IMR-90 (cell line): Measurements from ENCODE around the gene CYP46A1. TPM values are rescaled to one million over a fixed set of nuclear protein-coding genes. Genes with fewer than 3 reads are reported as not detected.

Source experiments
- ATAC-seq: fragments of 200-7000 bp; cut with Tn5 transposase; 2 replicates; pipeline ENCODE4 v1.9.1; 2020; ENCODE audit warnings: low read depth, mild to moderate bottlenecking, moderate library complexity
- BruUV-seq: library from RNA; stranded (reverse); fragments of 400-500 nt; replicated peaks from 2 replicates; lab custom pipeline; 2021; lab: Mats Ljungman, UMichigan
- CTCF ChIA-PET: fragments of 300-600 bp; formaldehyde crosslinking; extraction: SDS; loops from one replicate; lab custom pipeline; 2021; ENCODE audit warnings: antibody characterized with exemption; lab: Yijun Ruan, JAX
- POLR2A ChIA-PET: fragments of 300-600 bp; sonication (Branson Sonifier 250); formaldehyde crosslinking; loops from one replicate; lab custom pipeline; 2022; ENCODE audit warnings: antibody characterized with exemption; ENCODE audit not compliant: unreplicated experiment; lab: Charles Lee
- DNase-seq: peaks from one replicate; pipeline ENCODE4 v3.0.0; 2013
- H2AFZ ChIP-seq: replicated peaks from 2 replicates; pipeline ENCODE3; 2013; ENCODE audit warnings: low read length, mild to moderate bottlenecking; ENCODE audit not compliant: poor library complexity
- H2AK5ac ChIP-seq: 2 replicates; pipeline ENCODE4 v1.6.1; 2013; ENCODE audit warnings: low read depth, low read length, inconsistent platforms
- H2AK9ac ChIP-seq: replicated peaks from 2 replicates; pipeline ENCODE3; 2013; ENCODE audit warnings: mild to moderate bottlenecking, low read depth, low read length, moderate library complexity; ENCODE audit not compliant: poor library complexity
- H2BK120ac ChIP-seq: 2 replicates; pipeline ENCODE4 v1.6.1; 2013; ENCODE audit warnings: low read depth, low read length, inconsistent platforms
- H2BK15ac ChIP-seq: 3 replicates; pipeline ENCODE4 v1.6.1; 2013; ENCODE audit warnings: low read depth, low read length, inconsistent platforms
- H2BK20ac ChIP-seq: 2 replicates; pipeline ENCODE4 v1.6.1; 2013; ENCODE audit warnings: low read depth, mild to moderate bottlenecking, inconsistent platforms, low read length, moderate library complexity
- H2BK5ac ChIP-seq: 2 replicates; pipeline ENCODE4 v1.6.1; 2013; ENCODE audit warnings: mild to moderate bottlenecking, low read depth, low read length, inconsistent platforms; ENCODE audit not compliant: poor library complexity, severe bottlenecking
- H3K14ac ChIP-seq: replicated peaks from 2 replicates; pipeline ENCODE4 v1.6.1; 2013; ENCODE audit warnings: low read depth, low read length, inconsistent platforms
- H3K18ac ChIP-seq: 2 replicates; pipeline ENCODE4 v1.6.1; 2013; ENCODE audit warnings: low read depth, low read length, control low read depth
- H3K23ac ChIP-seq: 2 replicates; pipeline ENCODE4 v1.6.1; 2013; ENCODE audit warnings: low read depth, low read length, inconsistent platforms
- H3K27ac ChIP-seq: 2 replicates; pipeline ENCODE4 v1.5.1; 2013; ENCODE audit warnings: mild to moderate bottlenecking, control low read depth, low read length; ENCODE audit not compliant: insufficient read depth
- H3K27me3 ChIP-seq: 2 replicates; pipeline ENCODE4 v1.6.1; 2013; ENCODE audit warnings: low read length; ENCODE audit not compliant: control insufficient read depth, insufficient read depth
- H3K36me3 ChIP-seq: 2 replicates; pipeline ENCODE4 v1.6.1; 2013; ENCODE audit warnings: low read length, mixed read lengths; ENCODE audit not compliant: control insufficient read depth, insufficient read depth
- H3K4ac ChIP-seq: 2 replicates; pipeline ENCODE4 v1.6.1; 2013; ENCODE audit warnings: low read depth, low read length, inconsistent platforms
- H3K4me1 ChIP-seq: 2 replicates; pipeline ENCODE4 v1.6.1; 2013; ENCODE audit warnings: low read length, mixed read lengths; ENCODE audit not compliant: control insufficient read depth, insufficient read depth
- H3K4me2 ChIP-seq: 2 replicates; pipeline ENCODE4 v1.6.1; 2013; ENCODE audit warnings: low read depth, mild to moderate bottlenecking, control low read depth, low read length, moderate library complexity
- H3K4me3 ChIP-seq: 2 replicates; pipeline ENCODE4 v1.5.1; 2013; ENCODE audit warnings: low read depth, mild to moderate bottlenecking, control low read depth, low read length, moderate library complexity; ENCODE audit not compliant: insufficient read depth
- H3K56ac ChIP-seq: 2 replicates; pipeline ENCODE4 v1.6.1; 2013; ENCODE audit warnings: low read length, inconsistent platforms; ENCODE audit not compliant: insufficient read depth; ENCODE audit errors: extremely low read depth
- H3K79me1 ChIP-seq, 2 experiments: 2 replicates each; pipeline ENCODE4 v1.6.1; 2013; ENCODE audit warnings: low read length in 2 of 2, inconsistent platforms in 1 of 2, low read depth in 1 of 2
- H3K9ac ChIP-seq: 2 replicates; pipeline ENCODE4 v1.6.1; 2013; ENCODE audit warnings: low read depth, low read length, control low read depth
- H3K9me1 ChIP-seq: 2 replicates; pipeline ENCODE4 v1.6.1; 2013; ENCODE audit warnings: low read length, inconsistent platforms; ENCODE audit not compliant: insufficient read depth
- H3K9me3 ChIP-seq: 2 replicates; pipeline ENCODE4 v1.6.1; 2013; ENCODE audit warnings: low read length; ENCODE audit not compliant: control insufficient read depth, insufficient read depth
- H4K20me1 ChIP-seq: 2 replicates; pipeline ENCODE4 v1.6.1; 2013; ENCODE audit warnings: low read length, inconsistent platforms; ENCODE audit not compliant: insufficient read depth
- H4K5ac ChIP-seq: 2 replicates; pipeline ENCODE4 v1.6.1; 2013; ENCODE audit warnings: mild to moderate bottlenecking, low read depth, low read length, control low read depth
- H4K8ac ChIP-seq, 2 experiments: 2 replicates each; pipeline ENCODE4 v1.6.1; 2013; ENCODE audit warnings: low read depth in 2 of 2, low read length in 2 of 2, control low read depth in 1 of 2, inconsistent platforms in 1 of 2
- H4K91ac ChIP-seq: 2 replicates; pipeline ENCODE4 v1.6.1; 2013; ENCODE audit warnings: low read depth, low read length, inconsistent platforms; ENCODE audit not compliant: insufficient read depth
- MXI1 ChIP-seq: IDR thresholded peaks from 2 replicates; pipeline ENCODE4 v1.6.1; 2012; ENCODE audit warnings: low read depth, mild to moderate bottlenecking, low read length, moderate library complexity, borderline replicate concordance
- WGBS, 2 experiments: methylation state at CpG; one replicate each; pipeline versions ENCODE4 v1.1.5 to v1.1.7; 2013; ENCODE audit warnings: missing lambda C conversion rate in 2 of 2; ENCODE audit not compliant: insufficient read length in 1 of 2; ENCODE audit errors: extremely low coverage in 2 of 2; 5-methylcytosine and 5-hydroxymethylcytosine counted together
- dilution Hi-C: fragments of 300-500 bp; cut with HindIII; formaldehyde crosslinking; loops from one replicate; pipeline ENCODE4 v1.14.3; 2018; ENCODE audit warnings: low sequenced_read_pairs; ENCODE audit not compliant: unreplicated experiment
- in situ Hi-C: fragments of 300-500 bp; cut with MboI; formaldehyde crosslinking; loops from 3 replicates; pipeline ENCODE4 v1.14.3; 2019; ENCODE audit warnings: low sequenced_read_pairs, inconsistent platforms, mixed read lengths
- intact Hi-C: fragments of 100-400 bp; cut with micrococcal nuclease; formaldehyde crosslinking; loops from 2 replicates; pipeline ENCODE4 v1.10.0; 2022
- polyA plus RNA-seq, 3 experiments: library from polyadenylated mRNA; depleted of rRNA; stranded (reverse); fragments of >200 nt; gene quantifications; 2 replicates each; pipeline ENCODE4 v1.2.3, GENCODE V29; 2012; ENCODE audit warnings: low replicate concordance in 1 of 3
- total RNA-seq: library from RNA; depleted of rRNA; stranded (reverse); fragments of >200 nt; gene quantifications from 2 replicates; pipeline ENCODE4 v1.2.3, GENCODE V29; 2012

Gene CYP46A1
- total and polyA plus RNA-seq, 2 of the 4 experiments (the other 2 are of a cell fraction): 0.18 to 0.31 TPM

DNA sequence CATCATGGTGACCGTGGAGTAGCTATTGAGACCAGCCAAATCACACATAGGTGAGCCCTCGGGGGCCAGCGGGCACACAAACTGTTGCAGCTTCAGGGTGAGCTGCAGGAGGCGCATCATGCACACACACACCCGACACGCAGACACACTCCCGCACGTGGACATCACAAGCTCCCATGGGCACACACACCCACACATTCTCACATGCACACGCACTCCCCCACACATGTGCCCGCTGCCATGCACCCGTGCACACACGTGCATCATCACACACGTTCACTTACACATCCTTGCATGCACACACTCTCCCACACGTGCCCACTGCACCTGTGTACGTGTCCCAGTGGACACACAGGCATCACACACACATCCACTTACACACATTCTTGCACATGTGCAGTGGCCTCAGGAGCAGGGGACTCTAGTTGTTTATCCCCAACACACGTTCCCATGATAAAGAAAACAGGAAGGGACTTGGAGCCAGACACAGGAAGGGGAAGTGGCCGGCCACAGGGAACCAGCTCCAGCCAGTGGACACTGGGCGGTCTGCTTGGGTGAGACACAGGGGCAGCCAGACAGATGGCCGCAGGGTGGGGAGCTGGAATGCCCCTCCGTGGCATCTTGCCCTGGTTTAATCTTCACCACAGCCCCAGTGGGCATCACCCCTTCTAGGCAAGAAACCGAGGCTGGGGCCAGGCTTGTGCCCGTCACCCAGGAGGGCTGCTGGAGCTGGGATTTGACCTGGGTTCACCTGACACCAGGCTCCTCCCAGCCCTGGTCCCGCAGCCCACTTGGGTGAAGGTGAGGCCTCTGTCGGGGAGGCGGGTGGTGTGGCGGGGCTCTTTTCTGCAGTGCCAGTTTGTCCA is 49.7 kb downstream of the CYP46A1 start:
- Histone ChIP-seq H4K5ac (no peak overlapping the region), H3K79me1 (no peaks in the 10 kb centered on the region), H3K14ac (no peak overlapping the region), H3K4ac (peak overlapping the region; percentile 20), H3K18ac (no peak overlapping the region), H4K8ac (no peak overlapping the region; a peak in 1 of 4 replicates), H2AK9ac (peak overlapping the region; percentile 53), H2AK5ac (peak overlapping the region; percentile 25; the same call in 1 of the 2 replicates), H4K91ac (no peak overlapping the region; the same call in 1 of the 2 replicates), H3K4me3 (no peak overlapping the region), H3K56ac (no peak overlapping the region), H3K36me3 (no peaks in the 10 kb centered on the region), H3K23ac (no peak overlapping the region), H2BK15ac (no peak overlapping the region), H3K27ac (no peak overlapping the region), H3K27me3 (no peaks in the 10 kb centered on the region), H2BK120ac (no peak overlapping the region), H3K4me2 (no peak overlapping the region), H4K20me1 (no peaks in the 10 kb centered on the region), H3K9me3 (no peaks in the 10 kb centered on the region), H3K9me1 (peaks cover 7% of the 10 kb centered on the region; the same call in 1 of the 2 replicates), H2AFZ (peak overlapping the region; percentile 13), H3K4me1 (peaks cover 12% of the 10 kb centered on the region), H2BK20ac (no peak overlapping the region), H2BK5ac (no peak overlapping the region), H3K9ac (no peak overlapping the region)
- no TSS peak for BruUV-seq
- ATAC-seq (no peak), DNase-seq (no peak)
- dilution Hi-C loops: no loop called here
- no peak for TF ChIP-seq MXI1
- 86% methylated on average over 13 of the region's 26 CpGs; no CpG with 5 or more reads in 1 of the 2 experiments for WGBS, 2 experiments
- ChIA-PET CTCF (no interaction called here), POLR2A (no interaction called here)
- in situ Hi-C loops: no loop called here
- intact Hi-C loops: loop anchor here (5.0 kb wide), 1 partner anchor 74 kb away; no protein-coding TSS in a partner anchor
